ENCODE measurements around the gene CCDC88C. TPM values are rescaled to one million over a fixed set of nuclear protein-coding genes. Genes with fewer than 3 reads are reported as not detected.

CCDC88C gene
- polyA plus RNA-seq, 2 of the 4 experiments (the other 2 are of a cell fraction): 2.9 to 3.7 TPM

DNA sequence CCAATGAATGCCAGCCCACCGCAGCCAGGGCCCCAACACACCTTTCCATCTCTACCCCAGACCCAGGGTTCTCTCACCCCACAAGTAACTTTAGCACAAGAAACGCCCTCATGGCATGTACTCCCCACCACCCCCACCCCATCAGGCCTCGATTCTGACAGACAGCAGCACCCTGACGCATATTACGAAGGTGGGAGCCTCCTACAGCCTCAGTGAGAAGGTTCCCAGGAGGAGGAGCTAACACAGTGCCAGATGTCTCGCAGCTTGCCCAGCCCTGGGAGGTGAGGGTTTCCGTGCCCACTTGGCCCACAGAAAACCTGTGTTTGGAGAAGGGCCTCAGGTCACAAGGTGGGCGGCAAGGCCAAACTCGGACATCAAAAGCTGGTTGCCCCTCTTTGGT is 32.4 kb downstream of the CCDC88C start:
- Histone ChIP-seq H3K4me1 (no peaks in the 10 kb centered on the region), H3K4me2 (no peak overlapping the region), H3K9me3 (no peaks in the 10 kb centered on the region), H3K4me3 (no peak overlapping the region), H3K27ac (no peak overlapping the region)
- CTCF ChIA-PET: no interaction called here
- 93% methylated on average over 8 of the region's 9 CpGs for WGBS (ENCODE audit: missing lambda C conversion rate)
- POLR2A ChIA-PET: no interaction called here
- no peak for TF ChIP-seq GATA3 (IDR thresholded peaks at IDR 0.05; ENCODE audit: borderline replicate concordance)
- no peak for TF ChIP-seq PHF8 (IDR thresholded peaks at IDR 0.05; ENCODE audit: borderline replicate concordance, low read depth)
- no peak for TF ChIP-seq HEYL (CRISPR knock-in tag; IDR thresholded peaks at IDR 0.05)
- no peak for TF ChIP-seq CEBPB (IDR thresholded peaks at IDR 0.05)
- no peak for TF ChIP-seq HOXA7 (CRISPR knock-in tag; IDR thresholded peaks at IDR 0.05)
- TF ChIP-seq FOSL2 (IDR thresholded peaks at IDR 0.05): no peak
- no peak for TF ChIP-seq FOSL2 (CRISPR knock-in tag; IDR thresholded peaks at IDR 0.05)
- no peak for TF ChIP-seq MAX (IDR thresholded peaks at IDR 0.05)
- TF ChIP-seq EHMT2 (IDR thresholded peaks at IDR 0.05; ENCODE audit: low read depth): no peak
- TF ChIP-seq USF2 (IDR thresholded peaks at IDR 0.05): no peak
- no peak for TF ChIP-seq ZNF302 (CRISPR knock-in tag; IDR thresholded peaks at IDR 0.05)
- no peak for TF ChIP-seq MAZ (IDR thresholded peaks at IDR 0.05; ENCODE audit: borderline replicate concordance, low read depth, low read length)
- TF ChIP-seq TP53 (CRISPR knock-in tag; IDR thresholded peaks at IDR 0.05): no peak
- no peak for TF ChIP-seq JUNB (IDR thresholded peaks at IDR 0.05)
- no peak for TF ChIP-seq RAD21 (conservative IDR thresholded peaks at IDR 0.05 in 1 of 2, IDR thresholded peaks at IDR 0.05 in 1 of 2)
- TF ChIP-seq TFCP2L1 (CRISPR knock-in tag; IDR thresholded peaks at IDR 0.05): no peak
- TF ChIP-seq, protein P1, sequence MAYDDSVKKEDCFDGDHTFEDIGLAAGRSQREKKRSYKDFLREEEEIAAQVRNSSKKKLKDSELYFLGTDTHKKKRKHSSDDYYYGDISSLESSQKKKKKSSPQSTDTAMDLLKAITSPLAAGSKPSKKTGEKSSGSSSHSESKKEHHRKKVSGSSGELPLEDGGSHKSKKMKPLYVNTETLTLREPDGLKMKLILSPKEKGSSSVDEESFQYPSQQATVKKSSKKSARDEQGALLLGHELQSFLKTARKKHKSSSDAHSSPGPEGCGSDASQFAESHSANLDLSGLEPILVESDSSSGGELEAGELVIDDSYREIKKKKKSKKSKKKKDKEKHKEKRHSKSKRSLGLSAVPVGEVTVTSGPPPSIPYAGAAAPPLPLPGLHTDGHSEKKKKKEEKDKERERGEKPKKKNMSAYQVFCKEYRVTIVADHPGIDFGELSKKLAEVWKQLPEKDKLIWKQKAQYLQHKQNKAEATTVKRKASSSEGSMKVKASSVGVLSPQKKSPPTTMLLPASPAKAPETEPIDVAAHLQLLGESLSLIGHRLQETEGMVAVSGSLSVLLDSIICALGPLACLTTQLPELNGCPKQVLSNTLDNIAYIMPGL (CRISPR knock-in tag; IDR thresholded peaks at IDR 0.05; ENCODE audit: borderline replicate concordance): no peak
- TF ChIP-seq HDAC2 (IDR thresholded peaks at IDR 0.05): no peak
- TF ChIP-seq ATOH8 (CRISPR knock-in tag; IDR thresholded peaks at IDR 0.05; ENCODE audit: low read depth): no peak
- DNase-seq (ENCODE audit: low read depth in 1 of 2, low spot score in 1 of 2) (no peak), FAIRE-seq (no peak), ATAC-seq (no peak)

GRCh38 chr14:91383439-91383838 is 34.2 kb downstream of the CCDC88C start:
- no peak for DNase-seq (ENCODE audit: low read depth in 1 of 2, low spot score in 1 of 2)
- ChIA-PET CTCF (no interaction called here), POLR2A (no interaction called here)
- FAIRE-seq: no peak
- Histone ChIP-seq H3K4me2 (no peak overlapping the region), H3K4me3 (no peak overlapping the region), H3K27ac (no peak overlapping the region), H3K4me1 (0 out of 3 replicates have a peak, but pooled peaks cover 3% of the 10 kb centered on the region), H3K9me3 (no peaks in the 10 kb centered on the region)
- no peak for ATAC-seq
- 82% methylated on average over 7 of the region's 7 CpGs for WGBS (ENCODE audit: missing lambda C conversion rate)
- TF ChIP-seq RARB (CRISPR knock-in tag; IDR thresholded peaks at IDR 0.05) (no peak), RNF2 (IDR thresholded peaks at IDR 0.05; ENCODE audit: borderline replicate concordance, low read depth) (no peak), EP300 (IDR thresholded peaks at IDR 0.05) (no peak), BHLHE40 (IDR thresholded peaks at IDR 0.05; ENCODE audit: low read depth, low read length) (no peak), HEYL (CRISPR knock-in tag; IDR thresholded peaks at IDR 0.05) (no peak), PBX3 (IDR thresholded peaks at IDR 0.05) (no peak), CHD4 (IDR thresholded peaks at IDR 0.05; ENCODE audit: borderline replicate concordance) (no peak), ATOH8 (CRISPR knock-in tag; IDR thresholded peaks at IDR 0.05; ENCODE audit: low read depth) (no peak), GATA3 (IDR thresholded peaks at IDR 0.05; ENCODE audit: borderline replicate concordance) (no peak), CEBPB (IDR thresholded peaks at IDR 0.05) (no peak), PHF8 (IDR thresholded peaks at IDR 0.05; ENCODE audit: borderline replicate concordance, low read depth) (no peak), NPAS2 (CRISPR knock-in tag; IDR thresholded peaks at IDR 0.05; ENCODE audit: borderline replicate concordance) (no peak), REST (IDR thresholded peaks at IDR 0.05) (no peak)

Data from A549 (cell line).